GM23248 (cell line): ENCODE measurements around the gene EMSY.

ENCODE experiments used
- EZH2 ChIP-seq: fragments of 200-600 bp; sonication (generic); IDR thresholded peaks from 2 replicates; pipeline ENCODE4 v1.6.1; 2018; ENCODE audit warnings: antibody characterized with exemption, mild to moderate bottlenecking; ENCODE audit not compliant: insufficient read depth, poor library complexity, severe bottlenecking
- EZH2phosphoT487 ChIP-seq: fragments of 200-600 bp; sonication (generic); IDR thresholded peaks from 2 replicates; pipeline ENCODE4 v1.6.1; 2018; ENCODE audit warnings: antibody characterized with exemption, moderate library complexity, mild to moderate bottlenecking, low read depth; ENCODE audit not compliant: insufficient read depth

GRCh38 chr11:76551400-76551799 lies 106.6 kb downstream of the EMSY start:
- TF ChIP-seq EZH2phosphoT487 (no peak), EZH2 (no peak)
